Endothelial cell of umbilical vein (primary cell): ENCODE results near the gene ANKZF1. TPM values are rescaled to one million over a fixed set of nuclear protein-coding genes. Genes with fewer than 3 reads are reported as not detected.
"Not testable (repeated sequence)": the region's sequence is repeated elsewhere in the genome, so short reads cannot be mapped to it uniquely, and the experiment has no call there.

Experiments
- BruUV-seq: library from RNA; stranded (reverse); fragments of 400-500 nt; replicated peaks from 2 replicates; lab custom pipeline; 2021; lab: Mats Ljungman, UMichigan
- CTCF ChIA-PET: fragments of 300-600, 350-600 bp; sonication (Branson Sonifier 250); formaldehyde crosslinking; loops from one replicate; lab custom pipeline; 2021; ENCODE audit warnings: antibody characterized with exemption, inconsistent platforms; lab: Charles Lee
- POLR2A ChIA-PET: fragments of 300-600, 350-600 bp; sonication (Branson Sonifier 250); formaldehyde crosslinking; loops from one replicate; lab custom pipeline; 2021; ENCODE audit warnings: antibody characterized with exemption, inconsistent platforms; lab: Charles Lee
- DNase-seq: peaks from one replicate; pipeline ENCODE4 v3.0.0-alpha.2; 2011; ENCODE audit warnings: low read depth, low spot score
- FAIRE-seq: peaks from 2 replicates; lab custom pipeline; 2011; peaks lifted over from hg19 to GRCh38; lab: Jason Lieb, UNC
- H2AFZ ChIP-seq: 2 replicates; pipeline ENCODE4 v1.6.0; 2012; ENCODE audit warnings: low read depth, low read length, control low read depth, inconsistent platforms
- H3K27ac ChIP-seq: 2 replicates; pipeline ENCODE4 v1.5.1; 2011; ENCODE audit warnings: low read depth, mild to moderate bottlenecking, control low read depth, low read length, moderate library complexity; ENCODE audit not compliant: insufficient read depth
- H3K27me3 ChIP-seq, 2 experiments: 2 replicates each; pipeline versions ENCODE4 v1.6.0 to v1.6.1; 2011; ENCODE audit warnings: low read length in 2 of 2, mixed read lengths in 1 of 2; ENCODE audit not compliant: control insufficient read depth in 2 of 2, insufficient read depth in 2 of 2
- H3K36me3 ChIP-seq, 2 experiments: 2 replicates in 1 of 2; 3 replicates in 1 of 2; pipeline ENCODE4 v1.5.1; 2011; ENCODE audit warnings: low read length in 2 of 2, mild to moderate bottlenecking in 1 of 2, moderate library complexity in 1 of 2; ENCODE audit not compliant: control insufficient read depth in 2 of 2, insufficient read depth in 2 of 2; ENCODE audit errors: extremely low read depth in 1 of 2
- H3K4me1 ChIP-seq: 3 replicates; pipeline ENCODE4 v1.5.1; 2011; ENCODE audit warnings: mild to moderate bottlenecking, low read length; ENCODE audit not compliant: control insufficient read depth, insufficient read depth; ENCODE audit errors: extremely low read depth
- H3K4me2 ChIP-seq: 2 replicates; pipeline ENCODE4 v1.6.1; 2011; ENCODE audit warnings: low read length, control low read depth, mixed read lengths; ENCODE audit not compliant: insufficient read depth
- H3K4me3 ChIP-seq, 3 experiments: fragments of 200-600 bp in 1 of 3; sonication (generic), shearing (Covaris generic) in 1 of 3; replicated peaks in 1 of 3; 2 replicates each; pipeline ENCODE4 v1.5.1; 2011 to 2016; ENCODE audit warnings: control low read depth in 3 of 3, low read length in 3 of 3, mild to moderate bottlenecking in 2 of 3, inconsistent platforms in 1 of 3, low read depth in 1 of 3, moderate library complexity in 1 of 3; ENCODE audit not compliant: insufficient read depth in 1 of 3
- H3K79me2 ChIP-seq: 2 replicates; pipeline ENCODE4 v1.6.0; 2012; ENCODE audit warnings: low read length, inconsistent platforms; ENCODE audit not compliant: control insufficient read depth, insufficient read depth
- H3K9ac ChIP-seq: replicated peaks from 2 replicates; pipeline ENCODE3; 2011; ENCODE audit warnings: low read length, control low read depth; ENCODE audit not compliant: insufficient read depth; ENCODE audit errors: extremely low read depth
- H3K9me1 ChIP-seq: replicated peaks from 3 replicates; pipeline ENCODE4 v1.6.0; 2011; ENCODE audit warnings: mild to moderate bottlenecking, low read length; ENCODE audit not compliant: control insufficient read depth, insufficient read depth; ENCODE audit errors: extremely low read depth
- H3K9me3 ChIP-seq: replicated peaks from 2 replicates; pipeline ENCODE4 v1.5.1; 2012; ENCODE audit warnings: low read length, inconsistent platforms; ENCODE audit not compliant: control insufficient read depth, insufficient read depth
- H4K20me1 ChIP-seq: replicated peaks from 2 replicates; pipeline ENCODE3; 2011; ENCODE audit warnings: mild to moderate bottlenecking, low read length; ENCODE audit not compliant: control insufficient read depth, insufficient read depth; ENCODE audit errors: extremely low read depth
- EZH2 ChIP-seq: IDR thresholded peaks from 2 replicates; pipeline ENCODE4 v1.6.1; 2012; ENCODE audit warnings: borderline replicate concordance, low read depth, mild to moderate bottlenecking, moderate library complexity, low read length, inconsistent platforms; ENCODE audit not compliant: severe bottlenecking
- GATA2 ChIP-seq: IDR thresholded peaks from 2 replicates; pipeline ENCODE4 v1.7.0; 2011; ENCODE audit warnings: low read depth, mild to moderate bottlenecking, moderate library complexity, mixed read lengths, low read length; ENCODE audit not compliant: insufficient read length, insufficient read depth
- MYC ChIP-seq: IDR thresholded peaks from one replicate; pipeline ENCODE4 v1.6.1; 2011; ENCODE audit warnings: mild to moderate bottlenecking, low read depth, low read length
- POLR2A ChIP-seq: IDR thresholded peaks from 2 replicates; pipeline ENCODE4 v1.6.1; 2012; ENCODE audit warnings: low read depth, mild to moderate bottlenecking, control low read depth, low read length
- dilution Hi-C: fragments of 300-500 bp; cut with MboI; formaldehyde crosslinking; loops from one replicate; pipeline ENCODE4 v1.15.0; 2019; ENCODE audit warnings: low sequenced_read_pairs; ENCODE audit not compliant: extremely low pct_ligation_motif_present
- intact Hi-C: fragments of 100-400 bp; cut with micrococcal nuclease; formaldehyde crosslinking; loops from one replicate; pipeline ENCODE4 v1.10.0; 2022
- polyA plus RNA-seq, 4 experiments: library from polyadenylated mRNA; depleted of rRNA in 3 of 4; stranded (reverse) in 3 of 4; unstranded in 1 of 4; fragments of >200 nt; gene quantifications; 2 replicates each; pipeline versions ENCODE4 v1.2.1 to v1.2.3, GENCODE V29; 2011 to 2012; ENCODE audit warnings: missing spikeins in 1 of 4
- total RNA-seq: library from RNA; stranded (reverse); gene quantifications from 2 replicates; pipeline ENCODE4 v1.2.3, GENCODE V29; 2021

The ANKZF1 gene
- total and polyA plus RNA-seq, 2 donors (not counting 3 experiments of a cell fraction or from before 2014, with no cell fraction given), result 26.5 to 36.2 TPM

GRCh38 chr2:219254590-219255201, 25.1 kb downstream of the ANKZF1 start:
- H3K4me1 ChIP-seq, result peaks cover 29% of the 10 kb centered on the region
- peak overlapping the region; percentile 78 for H3K4me2 ChIP-seq
- dilution Hi-C loops (no loop called here), intact Hi-C loops (no loop called here)
- FAIRE-seq (no peak), DNase-seq (no peak)
- H3K9me3 ChIP-seq, result no peaks in the 10 kb centered on the region
- no peaks in the 10 kb centered on the region for H3K36me3 ChIP-seq
- H3K9me1 ChIP-seq, result no peaks in the 10 kb centered on the region
- peaks cover 18 to 19% of the 10 kb centered on the region in 2 experiments for H3K27me3 ChIP-seq
- no peak overlapping the region for H3K27ac ChIP-seq
- BruUV-seq, result no TSS peak
- no peak overlapping the region for H3K9ac ChIP-seq
- TF ChIP-seq EZH2 (peak; percentile 94), GATA2 (no peak), MYC (no peak), POLR2A (no peak)
- ChIA-PET CTCF (interaction anchor here (1.0 to 1.4 kb wide), 5 partner anchors 10 to 100 kb away, joined by 3 to 4 read pairs (median 3); partner anchors contain the start of genes DNAJB2, GLB1L and STK16), POLR2A (interaction anchor here (0.6 to 1.3 kb wide), 2 partner anchors 10 to 24 kb away, joined by 3 to 5 read pairs; partner anchors contain the start of genes GLB1L and STK16)
- H2AFZ ChIP-seq, result peak overlapping the region; percentile 92
- H3K4me3 ChIP-seq, result peak overlapping the region in 2 of 3 experiments; percentile 32 to 53
- no peaks in the 10 kb centered on the region for H3K79me2 ChIP-seq
- H4K20me1 ChIP-seq, result no peaks in the 10 kb centered on the region

DNA sequence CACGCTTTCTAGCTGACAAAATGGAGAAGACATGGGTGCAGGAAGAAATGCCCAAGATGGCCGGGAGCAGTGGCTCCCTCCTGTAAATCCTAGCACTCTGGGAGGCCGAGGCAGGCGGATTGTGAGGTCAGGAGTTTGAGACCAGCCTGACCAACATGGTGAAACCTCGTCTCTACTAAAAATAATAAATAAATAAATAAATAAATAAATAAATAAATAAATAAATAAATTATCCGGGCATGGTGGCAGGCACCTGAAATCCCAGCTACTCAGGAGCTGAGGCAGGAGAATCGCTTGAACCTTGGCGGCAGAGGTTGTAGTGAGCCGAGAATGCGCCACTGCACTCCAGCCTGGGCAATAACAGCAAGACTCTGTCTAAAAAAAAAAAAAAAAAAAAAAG, 29.3 kb downstream of the ANKZF1 start:
- H3K36me3 ChIP-seq, intact Hi-C loops, H3K79me2 ChIP-seq, BruUV-seq, H3K4me2 ChIP-seq, H2AFZ ChIP-seq, H3K9ac ChIP-seq, FAIRE-seq, H3K27ac ChIP-seq, H3K4me3 ChIP-seq, DNase-seq, POLR2A ChIA-PET, H3K9me1 ChIP-seq, H3K4me1 ChIP-seq, H3K9me3 ChIP-seq, H4K20me1 ChIP-seq, dilution Hi-C loops: not testable (repeated sequence)
- peaks cover 29% of the 10 kb centered on the region in 2 experiments for H3K27me3 ChIP-seq
- CTCF ChIA-PET, result interaction anchor here (0.8 to 1.0 kb wide), 2 partner anchors 12 to 36 kb away, joined by 3 to 7 read pairs; no protein-coding TSS in a partner anchor
